Peyer's patch (tissue), 4 donors: ENCODE results near the gene MAB21L4. TPM values are rescaled to one million over a fixed set of nuclear protein-coding genes. Genes with fewer than 3 reads are reported as not detected.

Source experiments
- DNase-seq, 3 donors: peaks; one replicate each; pipeline ENCODE4 v3.0.0-alpha.2; 2017 to 2019
- H3K27ac ChIP-seq, 4 donors: fragments of 200-600 bp; sonication (generic); one replicate each; pipeline ENCODE4 v1.5.1; 2016 to 2019
- H3K27me3 ChIP-seq, 2 donors: fragments of 200-600 bp; sonication (generic); one replicate each; pipeline ENCODE4 v1.5.1; 2019
- H3K36me3 ChIP-seq, 3 donors: fragments of 200-600 bp; sonication (generic); one replicate each; pipeline ENCODE4 v1.5.1; 2016 to 2019
- H3K4me1 ChIP-seq, 4 donors: fragments of 200-600 bp; sonication (generic); one replicate each; pipeline ENCODE4 v1.5.1; 2016 to 2019
- H3K4me3 ChIP-seq, 4 donors: fragments of 200-600 bp; sonication (generic); 1 replicate in 3 of 4; 2 replicates in 1 of 4; pipeline ENCODE4 v1.5.1; 2016 to 2019; ENCODE audit warnings: mild to moderate bottlenecking in 1 of 4
- H3K9me3 ChIP-seq, 4 donors: fragments of 200-600 bp; sonication (generic); one replicate each; pipeline ENCODE4 v1.5.1; 2016 to 2019; ENCODE audit warnings: mild to moderate bottlenecking in 1 of 4
- CTCF ChIP-seq, 6 experiments: fragments of 450-650 bp in 4 of 6; fragments of 200-600 bp in 2 of 6; sonication (generic) in 1 of 6; IDR thresholded peaks; one replicate each; pipeline ENCODE4 v1.5.1; 2017 to 2019; ENCODE audit warnings: antibody characterized with exemption in 6 of 6, mild to moderate bottlenecking in 3 of 6, moderate library complexity in 1 of 6
- POLR2A ChIP-seq, 2 donors: fragments of 450-650 bp; IDR thresholded peaks; one replicate each; pipeline ENCODE4 v1.5.1; 2017; ENCODE audit warnings: antibody characterized with exemption in 2 of 2, mild to moderate bottlenecking in 2 of 2, moderate library complexity in 2 of 2
- total RNA-seq, 4 donors: library from RNA; depleted of rRNA; stranded (reverse); fragments of >200 nt; gene quantifications; one replicate each; pipeline ENCODE4 v1.1.0, GENCODE V29; 2016

The MAB21L4 gene
- total RNA-seq, 4 donors from 2014 or later = 2.1 to 6.1 (median 3.7) TPM; not detected in 1

- H3K27me3 ChIP-seq = no peaks in the 10 kb centered on the region
- H3K36me3 ChIP-seq = no peaks in the 10 kb centered on the region
- H3K4me1 ChIP-seq = peaks cover 0 to 16% (median 0%) of the 10 kb centered on the region in 4 donors
- TF ChIP-seq CTCF (IDR thresholded peaks at IDR 0.05) (no peak), POLR2A (IDR thresholded peaks at IDR 0.05) (no peak)
- H3K9me3 ChIP-seq = no peaks in the 10 kb centered on the region
- H3K4me3 ChIP-seq = no peak overlapping the region
- DNase-seq = no peak
- H3K27ac ChIP-seq = no peak overlapping the region
Measured at GRCh38 chr2:240894836-240895558, 959 bp downstream of the MAB21L4 start.

GRCh38 chr2:240894006-240894405, 1.9 kb downstream of the MAB21L4 start:
- Histone ChIP-seq H3K4me1 (peaks cover 0 to 15% (median 0%) of the 10 kb centered on the region in 4 donors), H3K36me3 (no peaks in the 10 kb centered on the region), H3K9me3 (no peaks in the 10 kb centered on the region), H3K27me3 (no peaks in the 10 kb centered on the region), H3K4me3 (no peak overlapping the region), H3K27ac (no peak overlapping the region)
- TF ChIP-seq POLR2A (IDR thresholded peaks at IDR 0.05) (no peak), CTCF (IDR thresholded peaks at IDR 0.05) (no peak)
- DNase-seq = no peak

- Histone ChIP-seq H3K9me3 (no peaks in the 10 kb centered on the region), H3K36me3 (no peaks in the 10 kb centered on the region), H3K27me3 (no peaks in the 10 kb centered on the region), H3K27ac (no peak overlapping the region), H3K4me3 (no peak overlapping the region), H3K4me1 (peaks cover 0 to 11% (median 0%) of the 10 kb centered on the region in 4 donors)
- TF ChIP-seq POLR2A (IDR thresholded peaks at IDR 0.05) = no peak
- no peak for TF ChIP-seq CTCF (IDR thresholded peaks at IDR 0.05)
- DNase-seq = no peak
Measured at GRCh38 chr2:240893363-240893844, 2.6 kb downstream of the MAB21L4 start.

GRCh38 chr2:240892925-240893324, 3.0 kb downstream of the MAB21L4 start:
- no peak for DNase-seq
- no peak overlapping the region for H3K4me3 ChIP-seq
- TF ChIP-seq POLR2A (IDR thresholded peaks at IDR 0.05) (no peak), CTCF (IDR thresholded peaks at IDR 0.05) (no peak)
- no peaks in the 10 kb centered on the region for H3K36me3 ChIP-seq
- no peaks in the 10 kb centered on the region for H3K9me3 ChIP-seq
- H3K27me3 ChIP-seq = no peaks in the 10 kb centered on the region
- H3K4me1 ChIP-seq = peaks cover 0 to 11% (median 0%) of the 10 kb centered on the region in 4 donors
- H3K27ac ChIP-seq = no peak overlapping the region

GRCh38 chr2:240892356-240892755, 3.6 kb downstream of the MAB21L4 start:
- H3K36me3 ChIP-seq = no peaks in the 10 kb centered on the region
- H3K27ac ChIP-seq = no peak overlapping the region
- no peak for DNase-seq
- no peaks in the 10 kb centered on the region for H3K9me3 ChIP-seq
- peaks cover 0 to 11% (median 0%) of the 10 kb centered on the region in 4 donors for H3K4me1 ChIP-seq
- H3K4me3 ChIP-seq = no peak overlapping the region
- no peak for TF ChIP-seq POLR2A (IDR thresholded peaks at IDR 0.05)
- no peak for TF ChIP-seq CTCF (IDR thresholded peaks at IDR 0.05)
- no peaks in the 10 kb centered on the region for H3K27me3 ChIP-seq
